ENCODE data around the gene C1QTNF5. TPM values are rescaled to one million over a fixed set of nuclear protein-coding genes. Genes with fewer than 3 reads are reported as not detected.

The C1QTNF5 gene
- total RNA-seq, 1 experiment from 2014 or later = 0.33 TPM

- no peak within 1 kb of the TSS for H3K23ac ChIP-seq (ENCODE audit: insufficient read length, low read depth, low read length)
- no peak within 1 kb of the TSS for H3K4me2 ChIP-seq (ENCODE audit: insufficient read depth, insufficient read length, low read length)
- no peak for DNase-seq
- no peak within 1 kb of the TSS for H3K56ac ChIP-seq (ENCODE audit: insufficient read length, low read depth, low read length)
- H3K36me3 Mint-ChIP-seq (ENCODE audit: insufficient read depth in 1 of 3, low read depth in 3 of 3) = no peaks in the 10 kb centered on the region
- H3K27ac ChIP-seq (ENCODE audit: insufficient read length, low read depth, low read length) = no peak within 1 kb of the TSS
- H2BK15ac ChIP-seq (ENCODE audit: low read depth, low read length) = no peak within 1 kb of the TSS
- no peaks in the 10 kb centered on the region for H3K79me1 ChIP-seq (ENCODE audit: insufficient read depth, low read depth, low read length, poor library complexity, severe bottlenecking)
- H4K20me1 ChIP-seq (ENCODE audit: control insufficient read depth, insufficient read depth, insufficient read length) = no peaks in the 10 kb centered on the region
- no peak within 1 kb of the TSS for H4K8ac ChIP-seq (replicated peaks; ENCODE audit: insufficient read length, low read depth, low read length)
- H2BK12ac ChIP-seq (ENCODE audit: insufficient read length, low read depth, low read length) = no peak within 1 kb of the TSS
- H2AFZ ChIP-seq (ENCODE audit: low read length) = no peak within 1 kb of the TSS
- H3K4me1 ChIP-seq (ENCODE audit: insufficient read depth, low read length) = no peaks in the 10 kb centered on the region
- no peaks in the 10 kb centered on the region; the same call in 1 of the 2 replicates for H3K27me3 ChIP-seq (ENCODE audit: insufficient read depth, low read length)
- no peak within 1 kb of the TSS for H2BK5ac ChIP-seq (ENCODE audit: insufficient read length, low read length)
- H3K4me3 Mint-ChIP-seq = no peak within 1 kb of the TSS; a peak in 1 of 5 replicates
- H3K14ac ChIP-seq (ENCODE audit: insufficient read depth, low read length) = no peak within 1 kb of the TSS; the same call in 1 of the 2 replicates
- no peaks in the 10 kb centered on the region for H3K79me2 ChIP-seq (ENCODE audit: insufficient read depth, low read length)
- H2BK120ac ChIP-seq (ENCODE audit: low read depth, low read length, poor library complexity, severe bottlenecking) = no peak within 1 kb of the TSS
- peaks cover 5 to 19% of the 10 kb centered on the region in 2 experiments; a peak in 3 of 4 replicates for H3K4me1 Mint-ChIP-seq
- H4K91ac ChIP-seq (ENCODE audit: insufficient read length, low read depth, low read length) = no peak within 1 kb of the TSS
- no peaks in the 10 kb centered on the region for H3K23me2 ChIP-seq (ENCODE audit: insufficient read length, low read depth, low read length, poor library complexity, severe bottlenecking)
- H3K18ac ChIP-seq (ENCODE audit: insufficient read length, low read depth, low read length) = no peak within 1 kb of the TSS
- H4K5ac ChIP-seq (ENCODE audit: insufficient read length, low read depth, low read length) = no peak within 1 kb of the TSS
- no peak within 1 kb of the TSS for H3K4ac ChIP-seq (ENCODE audit: low read depth, low read length)
- H3K27me3 Mint-ChIP-seq (ENCODE audit: low read depth) = peaks cover 77% of the 10 kb centered on the region
- H3K9ac ChIP-seq (ENCODE audit: extremely low read depth, insufficient read length, low read length) = no peak within 1 kb of the TSS
- no peak for TF ChIP-seq CTCF (conservative IDR thresholded peaks at IDR 0.05)
- H3T11ph ChIP-seq (ENCODE audit: low read length) = no peak within 1 kb of the TSS
- H3K9me3 ChIP-seq (ENCODE audit: control insufficient read depth, low read depth, low read length) = no peaks in the 10 kb centered on the region
- H2BK20ac ChIP-seq (ENCODE audit: low read depth, low read length, poor library complexity, severe bottlenecking) = no peak within 1 kb of the TSS
- 0 out of 5 replicates have a peak, but pooled peaks cover 0 to 4% of the 10 kb centered on the region in 2 experiments for H3K9me3 Mint-ChIP-seq
- H2AK5ac ChIP-seq (ENCODE audit: insufficient read length, low read length) = no peak within 1 kb of the TSS
- WGBS (ENCODE audit: extremely low coverage, insufficient read length, low lambda C conversion rate) = no CpG with 5 or more reads among the region's 6 CpGs
- no peak within 1 kb of the TSS for H3K27ac Mint-ChIP-seq
Measured at GRCh38 chr11:119346605-119347004, 5.9 kb upstream of the C1QTNF5 start, which contains the start of gene MFRP. Gene MFRP (minus strand): TSS chr11:119346705. CDS start chr11:119346513, 192 bp downstream.

Measured in H9 (cell line).